Tibial nerve (tissue), 4 donors: ENCODE results near the gene FAM184A.

Experiments used
- CTCF ChIP-seq, 5 experiments: fragments of 200-600 bp in 3 of 5; fragments of 450-650 bp in 2 of 5; sonication (generic) in 3 of 5; IDR thresholded peaks; one replicate each; pipeline ENCODE4 v1.5.1; 2016 to 2019; ENCODE audit warnings: antibody characterized with exemption in 5 of 5, mild to moderate bottlenecking in 3 of 5, moderate library complexity in 2 of 5
- EP300 ChIP-seq, 2 donors: sonication (generic); formaldehyde crosslinking; IDR thresholded peaks; one replicate each; pipeline ENCODE4 v1.6.1; 2017; ENCODE audit warnings: antibody characterized with exemption in 2 of 2, mild to moderate bottlenecking in 1 of 2

GRCh38 chr6:118971682-118972081 lies 106.8 kb downstream of the FAM184A start:
- TF ChIP-seq CTCF (IDR thresholded peaks at IDR 0.05) (no peak), EP300 (IDR thresholded peaks at IDR 0.05) (no peak)
